HG03439 (cell line): ENCODE measurements around the gene PAFAH2.

ENCODE experiments used
- ATAC-seq: cut with Tn5 transposase; IDR thresholded peaks from one replicate; pipeline ENCODE4 v1.9.1; 2021; ENCODE audit warnings: mild to moderate bottlenecking, moderate library complexity; ENCODE audit not compliant: unreplicated experiment

The PAFAH2 gene

DNA sequence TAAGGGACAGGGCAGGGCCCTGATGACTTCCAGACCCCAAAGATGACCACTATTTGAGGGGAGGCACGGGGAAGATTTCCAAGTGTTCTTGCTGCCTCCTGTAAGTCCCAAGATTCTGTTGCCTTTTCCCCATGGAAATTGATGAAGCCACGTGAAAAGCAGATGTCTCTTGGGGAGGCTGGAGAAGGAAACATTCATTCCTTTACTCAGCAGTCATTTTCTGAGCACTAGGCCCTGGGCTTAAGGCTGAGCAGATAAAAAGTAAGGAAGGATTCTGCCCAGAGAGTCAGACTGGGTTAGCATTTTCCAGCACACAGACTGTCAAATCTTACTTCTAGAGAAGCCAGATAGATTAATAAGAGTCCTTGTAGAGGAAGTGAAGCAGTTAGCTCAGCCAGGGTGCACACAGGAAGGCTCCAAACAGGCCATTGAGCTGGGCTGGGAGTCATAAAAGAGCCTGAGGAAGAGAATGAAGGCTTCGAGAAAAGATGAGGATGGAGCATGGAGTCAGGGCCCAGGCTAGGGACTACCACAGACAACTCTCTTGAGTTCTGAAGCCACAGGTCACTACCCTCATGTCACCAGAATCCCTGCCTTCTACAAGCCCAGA, 33.9 kb upstream of the PAFAH2 start:
- no peak for ATAC-seq

GRCh38 chr1:26031196-26031595, 33.3 kb upstream of the PAFAH2 start:
- ATAC-seq, result no peak

DNA sequence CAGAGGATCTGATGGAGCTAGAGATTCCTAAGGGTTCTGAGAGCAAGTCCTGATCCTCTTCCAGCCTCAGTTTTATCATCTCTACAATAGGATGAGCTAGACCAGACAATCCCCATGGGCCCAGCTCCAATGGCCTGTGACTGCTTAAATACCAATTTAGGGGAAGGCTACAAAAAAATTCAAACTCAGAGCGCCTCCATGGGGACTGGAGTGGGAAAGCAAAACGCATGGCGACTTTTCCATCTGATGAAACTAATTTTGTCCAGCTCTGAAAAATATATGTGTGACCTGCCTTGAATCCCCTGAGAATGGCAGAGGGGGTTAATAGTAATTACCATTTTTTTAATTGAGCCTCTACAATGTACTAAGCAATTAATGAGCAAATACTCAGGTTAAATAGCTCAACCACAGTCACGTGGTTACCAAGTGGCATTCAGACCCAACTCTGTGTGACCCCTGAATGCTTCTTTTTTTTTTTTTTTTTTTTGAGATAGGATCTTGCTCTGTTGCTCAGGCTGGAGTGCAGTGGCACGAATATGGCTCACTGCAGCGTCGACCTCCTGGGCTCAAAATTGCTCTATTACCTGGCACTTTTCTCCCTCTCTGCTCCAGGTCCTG, 32.1 kb upstream of the PAFAH2 start:
- ATAC-seq, result no peak

DNA sequence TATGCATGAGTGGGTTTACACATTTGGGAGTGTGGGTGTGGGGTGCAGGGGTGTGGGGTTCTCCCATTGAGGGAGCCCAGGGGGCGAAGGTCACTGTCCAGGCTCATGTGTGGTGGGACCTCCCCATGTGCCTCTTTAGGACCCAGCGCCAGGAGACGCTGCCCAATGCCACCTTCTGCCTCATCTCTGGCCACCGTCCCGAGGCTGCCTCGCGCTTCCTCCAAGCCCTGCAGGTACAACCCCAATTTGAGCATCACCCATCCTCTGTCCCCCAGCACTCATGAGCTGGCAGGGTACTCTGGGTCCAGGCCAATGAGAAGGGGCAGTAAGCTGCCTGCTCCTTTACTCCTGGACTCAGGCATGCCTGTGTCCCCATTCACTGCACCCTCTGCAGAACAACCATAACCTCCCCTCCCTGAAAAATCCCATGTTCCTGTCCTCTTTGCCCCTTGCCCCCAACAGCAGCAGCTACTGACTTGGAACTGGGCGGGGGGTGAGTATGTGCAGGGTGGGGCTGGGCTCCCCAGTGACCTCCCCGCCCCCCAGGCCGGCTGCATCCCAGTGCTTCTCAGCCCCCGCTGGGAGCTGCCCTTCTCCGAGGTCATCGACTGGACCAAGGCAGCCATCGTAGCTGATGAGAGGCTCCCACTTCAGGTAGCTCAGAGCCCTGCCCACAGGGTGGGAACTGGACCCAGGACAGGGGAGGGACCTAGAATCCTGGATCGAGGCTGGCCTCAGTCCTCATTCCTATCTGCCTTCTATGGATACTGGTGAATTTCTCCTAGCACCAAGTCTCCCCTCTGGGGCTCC, 31.4 kb upstream of the PAFAH2 start:
- no peak for ATAC-seq

- ATAC-seq, result no peak
Observed at GRCh38 chr1:26028490-26028980, 30.7 kb upstream of the PAFAH2 start.

- ATAC-seq, result no peak
Observed at GRCh38 chr1:26027716-26028489, 30.0 kb upstream of the PAFAH2 start.

- no peak for ATAC-seq
Observed at GRCh38 chr1:26025517-26025916, 27.7 kb upstream of the PAFAH2 start.

DNA sequence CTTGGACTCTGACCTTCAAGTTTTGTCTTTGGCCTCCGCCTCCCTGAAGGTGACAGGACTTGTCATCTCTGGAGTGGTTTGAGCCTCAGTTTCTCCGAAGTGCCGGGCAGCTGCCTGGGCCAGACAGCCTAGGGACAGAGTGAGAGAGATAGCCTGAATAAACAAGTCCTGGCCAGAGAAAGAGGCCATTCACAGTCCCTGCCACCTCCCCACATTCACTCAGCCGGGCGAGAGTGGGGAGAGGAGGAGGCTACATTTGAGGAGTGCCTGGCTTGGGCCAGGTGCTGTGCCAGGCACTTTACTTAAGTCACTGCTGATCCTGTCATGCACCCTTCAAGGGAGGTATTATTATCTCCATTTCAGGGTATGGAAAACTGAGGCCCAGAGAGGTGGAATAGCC, 27.2 kb upstream of the PAFAH2 start:
- ATAC-seq, result no peak

DNA sequence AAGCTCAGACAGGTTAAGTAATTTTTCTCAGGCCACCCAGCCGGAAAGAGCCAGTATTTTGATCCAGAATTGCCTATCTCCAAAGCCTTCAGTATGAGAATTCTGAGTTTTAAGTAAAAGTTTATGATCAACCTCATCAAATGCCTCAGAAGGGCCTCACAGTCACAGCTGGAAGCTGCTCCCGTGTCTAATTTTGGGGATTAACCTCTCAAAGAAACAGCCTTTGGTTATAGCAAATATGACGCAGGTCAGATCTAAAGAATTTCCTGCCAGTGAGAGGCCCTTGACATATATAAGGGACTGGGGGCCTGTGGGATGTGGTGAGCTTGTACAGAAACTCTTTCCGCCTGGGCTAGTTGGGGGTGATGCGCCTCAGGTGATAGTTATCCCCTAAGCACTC, 26.0 kb upstream of the PAFAH2 start:
- no peak for ATAC-seq

GRCh38 chr1:26023009-26023408, 25.1 kb upstream of the PAFAH2 start:
- no peak for ATAC-seq

- no peak for ATAC-seq
Observed at GRCh38 chr1:26022404-26022779, 24.5 kb upstream of the PAFAH2 start.

GRCh38 chr1:26021647-26022403, 24.0 kb upstream of the PAFAH2 start, which contains the start of gene EXTL1:
TSS of gene EXTL1 (plus strand) at chr1:26021775. CDS start at chr1:26022647, 872 bp downstream.
- ATAC-seq, result no peak

GRCh38 chr1:26020941-26021646, 23.2 kb upstream of the PAFAH2 start:
- no peak for ATAC-seq

GRCh38 chr1:26020330-26020768, 22.5 kb upstream of the PAFAH2 start:
- ATAC-seq, result no peak

DNA sequence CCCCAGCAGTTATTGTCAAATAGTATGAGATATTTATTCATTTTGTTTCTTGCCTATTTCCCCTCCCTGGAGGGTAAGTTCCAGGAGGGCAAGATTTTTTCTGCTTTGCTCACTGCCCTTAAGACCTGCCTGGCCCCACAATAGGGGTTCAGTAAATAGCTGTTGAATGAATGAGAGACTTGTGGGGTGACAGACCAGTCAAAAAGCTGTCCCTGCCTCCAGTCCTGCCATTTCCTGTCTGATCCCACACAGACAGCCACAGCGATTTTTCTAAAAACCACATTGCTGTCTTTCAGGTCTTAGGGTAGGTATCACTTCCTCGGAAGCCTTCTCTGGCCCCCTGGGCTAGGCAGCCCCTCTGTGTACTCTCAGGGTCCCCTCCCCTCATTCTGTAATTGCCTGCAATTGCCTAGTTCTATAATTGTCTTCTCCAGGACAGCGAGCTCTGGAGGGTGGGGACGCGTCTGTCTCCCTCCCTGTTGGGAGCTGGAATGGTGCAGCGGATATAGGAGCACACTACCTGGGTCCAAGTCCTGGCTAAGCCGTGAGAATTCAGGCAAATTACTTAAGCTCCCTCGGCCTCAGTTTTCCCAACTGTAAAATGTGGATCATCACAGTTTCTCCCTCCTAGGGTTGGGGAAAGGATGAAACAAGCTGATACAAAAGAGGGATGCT, 21.9 kb upstream of the PAFAH2 start:
- ATAC-seq, result no peak

DNA sequence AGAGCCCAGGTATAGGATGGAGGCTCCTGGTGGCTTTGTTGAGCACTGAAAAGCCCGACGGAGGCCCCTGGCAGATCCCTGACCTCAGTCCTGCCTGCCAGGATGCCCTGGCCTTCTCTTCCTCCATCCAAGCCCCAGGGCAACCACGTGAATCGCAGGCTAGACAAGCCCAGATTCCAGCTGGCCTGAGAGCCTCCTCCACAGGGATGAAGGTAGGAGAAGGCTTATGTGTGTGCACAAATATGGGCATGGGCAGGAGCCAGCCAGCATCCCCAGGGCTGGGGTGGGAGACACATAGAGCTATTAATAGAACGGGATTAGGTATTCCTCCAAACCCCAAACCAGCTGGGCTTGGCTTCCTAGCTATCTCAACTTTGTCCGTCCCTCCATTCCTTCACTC, 19.7 kb upstream of the PAFAH2 start:
- no peak for ATAC-seq

DNA sequence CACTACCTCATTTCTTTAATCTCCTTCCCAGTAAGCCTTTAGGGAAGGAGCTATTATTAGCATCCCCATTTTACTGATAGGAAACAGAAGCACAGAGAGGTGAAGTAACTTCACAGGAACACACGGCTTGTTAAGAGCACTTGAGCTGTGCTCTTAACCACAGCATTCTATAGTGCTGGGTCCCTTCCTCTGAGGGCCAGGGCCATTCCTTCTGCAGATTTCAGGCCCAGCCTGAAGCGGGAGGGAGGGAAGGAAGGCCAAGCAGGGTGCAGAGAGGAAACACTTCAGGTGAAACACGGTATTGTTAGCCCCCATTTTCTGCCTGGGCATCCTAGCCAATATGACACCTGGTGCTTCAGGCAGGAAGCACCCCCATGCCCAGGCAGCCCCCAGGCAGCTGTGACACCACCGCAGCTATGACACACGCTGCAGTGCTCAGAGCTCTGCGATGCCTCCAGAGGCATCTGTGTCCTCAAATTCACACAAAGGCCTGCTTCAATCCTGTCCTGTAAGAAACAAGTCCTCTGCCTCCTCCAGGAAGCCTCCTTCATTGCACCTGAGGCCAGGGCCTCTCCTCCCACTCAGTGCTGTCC, 19.2 kb upstream of the PAFAH2 start:
- no peak for ATAC-seq

DNA sequence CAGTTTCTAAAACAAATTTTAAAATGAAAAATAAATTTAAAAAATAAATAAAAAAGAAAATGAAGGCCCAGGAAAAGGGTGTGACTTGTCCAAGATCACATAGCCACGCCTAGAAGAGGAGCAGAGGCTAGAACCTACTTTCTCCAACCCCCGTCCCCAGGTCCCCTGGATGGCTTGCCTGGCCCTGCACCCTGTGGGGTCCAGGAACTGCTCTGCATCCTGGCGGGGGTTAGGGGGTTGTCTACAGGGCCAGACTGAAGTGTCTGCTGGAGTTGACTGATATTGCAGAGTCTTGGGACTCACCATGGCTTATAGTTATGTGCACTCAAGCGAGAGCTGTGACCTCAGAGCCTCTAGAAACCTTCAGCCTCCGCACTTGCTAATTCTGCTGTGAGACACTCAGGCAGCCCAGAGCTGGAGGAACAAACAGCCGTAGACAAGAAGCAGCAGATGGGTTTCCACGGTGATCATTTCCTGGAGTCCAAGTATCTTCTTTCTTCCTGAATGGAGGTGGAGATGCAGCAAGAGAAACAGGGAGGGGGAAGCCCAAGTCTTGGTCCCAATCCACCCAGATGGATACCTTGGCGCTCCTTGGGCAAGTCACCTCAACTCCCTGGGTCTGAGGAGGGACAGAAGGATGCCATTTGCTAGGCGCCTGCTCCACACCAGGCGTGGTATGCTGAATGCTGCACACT, 18.5 kb upstream of the PAFAH2 start:
- ATAC-seq, result no peak
